Loucy (cell line): Measurements from ENCODE around the gene PSORS1C2.

Experiments
- H2AFZ ChIP-seq: fragments of 200-600 bp; sonication (generic); 2 replicates; pipeline ENCODE4 v1.6.0; 2016; ENCODE audit warnings: antibody characterized with exemption, mild to moderate bottlenecking, low read length, moderate library complexity
- H3F3A ChIP-seq: fragments of 200-600 bp; 2 replicates; pipeline ENCODE4 v1.6.0; 2016; ENCODE audit warnings: antibody characterized with exemption, low read depth, mild to moderate bottlenecking
- H3K27me3 ChIP-seq: fragments of 200-600 bp; sonication (generic); 2 replicates; pipeline ENCODE4 v1.6.1; 2014; ENCODE audit warnings: low read length, mild to moderate bottlenecking; ENCODE audit not compliant: insufficient read depth, poor library complexity, severe bottlenecking
- H3K36me3 ChIP-seq: fragments of 200-600 bp; sonication (generic); 2 replicates; pipeline ENCODE4 v1.6.1; 2016; ENCODE audit warnings: low read length; ENCODE audit not compliant: insufficient read depth
- H3K4me1 ChIP-seq: fragments of 200-600 bp; sonication (generic); 2 replicates; pipeline ENCODE4 v1.5.1; 2014; ENCODE audit warnings: low read length, mild to moderate bottlenecking; ENCODE audit not compliant: insufficient read depth, poor library complexity, severe bottlenecking
- H3K4me2 ChIP-seq: fragments of 200-600 bp; sonication (generic); 2 replicates; pipeline ENCODE4 v1.6.0; 2014; ENCODE audit warnings: antibody characterized with exemption, low read length, low read depth, mild to moderate bottlenecking; ENCODE audit not compliant: poor library complexity, severe bottlenecking
- H3K4me3 ChIP-seq: fragments of 200-600 bp; sonication (generic); 2 replicates; pipeline ENCODE4 v1.5.1; 2014; ENCODE audit warnings: low read length, mild to moderate bottlenecking, mixed read lengths; ENCODE audit not compliant: poor library complexity, severe bottlenecking
- H3K79me2 ChIP-seq: fragments of 200-600 bp; sonication (generic); 2 replicates; pipeline ENCODE4 v1.6.1; 2014; ENCODE audit warnings: low read length; ENCODE audit not compliant: insufficient read depth
- H3K9ac ChIP-seq: fragments of 200-600 bp; sonication (generic); 2 replicates; pipeline ENCODE4 v1.6.0; 2014; ENCODE audit warnings: mild to moderate bottlenecking, low read depth, low read length, moderate library complexity; ENCODE audit not compliant: poor library complexity, severe bottlenecking
- H3K9me2 ChIP-seq: fragments of 200-600 bp; sonication (generic); replicated peaks from 2 replicates; pipeline ENCODE4 v1.6.1; 2016; ENCODE audit warnings: low read depth, low read length, mixed read lengths
- H3K9me3 ChIP-seq: fragments of 200-600 bp; sonication (generic); 2 replicates; pipeline ENCODE4 v1.6.1; 2014; ENCODE audit warnings: mild to moderate bottlenecking, antibody characterized with exemption, low read length, low read depth; ENCODE audit not compliant: insufficient read depth
- H4K20me1 ChIP-seq: fragments of 200-600 bp; sonication (generic); 2 replicates; pipeline ENCODE4 v1.6.0; 2014; ENCODE audit warnings: antibody characterized with exemption, low read length, mild to moderate bottlenecking; ENCODE audit not compliant: insufficient read depth, poor library complexity, severe bottlenecking
- EZH2phosphoT487 ChIP-seq: fragments of 200-600 bp; IDR thresholded peaks from 2 replicates; pipeline ENCODE4 v1.6.1; 2018; ENCODE audit warnings: antibody characterized with exemption, mild to moderate bottlenecking, moderate library complexity, borderline replicate concordance
- TF ChIP-seq, protein P1 (sequence below): fragments of 200-600 bp; sonication (generic); conservative IDR thresholded peaks from 2 replicates; pipeline ENCODE4 v1.5.1; 2014; ENCODE audit warnings: mild to moderate bottlenecking, antibody characterized with exemption, low read length

Gene PSORS1C2

DNA sequence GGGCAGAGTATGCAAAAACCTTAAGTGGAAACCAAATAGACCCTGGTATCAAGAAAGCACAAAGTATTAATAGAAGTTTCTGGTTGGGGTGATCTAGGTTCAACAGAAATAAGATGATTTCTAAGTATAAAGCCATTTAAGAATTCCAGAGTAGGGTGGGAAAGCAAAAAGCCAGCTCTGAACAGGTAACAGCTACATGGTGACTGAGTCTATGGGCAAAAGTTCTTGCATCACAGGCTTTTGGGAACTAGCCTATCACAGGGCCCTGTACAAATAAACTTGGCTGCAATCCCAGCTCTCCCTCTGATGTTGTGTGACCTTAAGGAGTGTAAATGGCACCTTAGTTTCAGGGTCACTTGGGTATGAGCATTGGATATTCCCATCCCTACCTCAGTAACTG, 25.1 kb upstream of the PSORS1C2 start:
- no peak overlapping the region for H2AFZ ChIP-seq
- no peaks in the 10 kb centered on the region for H3K27me3 ChIP-seq
- H3K79me2 ChIP-seq = peaks cover 41% of the 10 kb centered on the region
- no peaks in the 10 kb centered on the region for H3K9me3 ChIP-seq
- H4K20me1 ChIP-seq = peaks cover 7% of the 10 kb centered on the region
- H3K4me1 ChIP-seq = peaks cover 32% of the 10 kb centered on the region
- TF ChIP-seq EZH2phosphoT487 = no peak
- TF ChIP-seq, protein P1, sequence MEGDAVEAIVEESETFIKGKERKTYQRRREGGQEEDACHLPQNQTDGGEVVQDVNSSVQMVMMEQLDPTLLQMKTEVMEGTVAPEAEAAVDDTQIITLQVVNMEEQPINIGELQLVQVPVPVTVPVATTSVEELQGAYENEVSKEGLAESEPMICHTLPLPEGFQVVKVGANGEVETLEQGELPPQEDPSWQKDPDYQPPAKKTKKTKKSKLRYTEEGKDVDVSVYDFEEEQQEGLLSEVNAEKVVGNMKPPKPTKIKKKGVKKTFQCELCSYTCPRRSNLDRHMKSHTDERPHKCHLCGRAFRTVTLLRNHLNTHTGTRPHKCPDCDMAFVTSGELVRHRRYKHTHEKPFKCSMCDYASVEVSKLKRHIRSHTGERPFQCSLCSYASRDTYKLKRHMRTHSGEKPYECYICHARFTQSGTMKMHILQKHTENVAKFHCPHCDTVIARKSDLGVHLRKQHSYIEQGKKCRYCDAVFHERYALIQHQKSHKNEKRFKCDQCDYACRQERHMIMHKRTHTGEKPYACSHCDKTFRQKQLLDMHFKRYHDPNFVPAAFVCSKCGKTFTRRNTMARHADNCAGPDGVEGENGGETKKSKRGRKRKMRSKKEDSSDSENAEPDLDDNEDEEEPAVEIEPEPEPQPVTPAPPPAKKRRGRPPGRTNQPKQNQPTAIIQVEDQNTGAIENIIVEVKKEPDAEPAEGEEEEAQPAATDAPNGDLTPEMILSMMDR = no peak
- no peak overlapping the region for H3K9ac ChIP-seq
- no peak overlapping the region for H3K4me2 ChIP-seq
- no peaks in the 10 kb centered on the region for H3F3A ChIP-seq
- H3K36me3 ChIP-seq = no peaks in the 10 kb centered on the region; the same call in 1 of the 2 replicates
- H3K4me3 ChIP-seq = no peak overlapping the region
- no peaks in the 10 kb centered on the region for H3K9me2 ChIP-seq

DNA sequence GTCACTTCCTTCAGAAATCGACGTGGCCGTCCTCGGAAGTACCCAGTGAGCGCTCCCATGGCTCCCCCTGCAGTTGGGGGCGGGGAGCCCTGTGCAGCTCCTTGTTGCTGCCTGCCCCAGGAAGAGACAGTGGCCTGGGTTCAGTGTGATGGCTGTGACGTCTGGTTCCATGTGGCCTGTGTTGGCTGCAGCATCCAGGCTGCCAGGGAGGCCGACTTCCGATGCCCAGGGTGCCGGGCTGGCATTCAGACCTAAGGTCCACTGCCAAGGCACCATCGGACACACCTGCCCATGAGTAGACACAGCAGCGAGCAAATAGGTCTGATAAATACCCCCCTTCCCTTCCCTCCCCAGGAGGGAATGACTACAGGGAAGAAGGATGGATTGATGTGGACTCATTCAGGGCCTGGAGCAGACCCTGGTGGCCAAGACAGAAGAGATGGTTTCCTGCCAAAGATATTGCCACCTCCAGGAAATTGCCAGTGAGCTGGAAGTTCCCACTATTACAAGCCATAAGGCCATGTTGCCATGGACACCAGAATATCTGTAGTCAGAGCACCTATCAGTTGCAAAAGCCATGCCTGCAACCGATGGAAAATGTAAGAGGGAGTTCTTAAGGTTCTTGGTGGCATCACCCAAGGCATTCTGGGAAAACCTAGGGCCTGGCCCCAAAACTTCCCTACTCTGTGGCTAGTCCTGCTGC, 23.7 kb upstream of the PSORS1C2 start:
- Histone ChIP-seq H4K20me1 (peaks cover 7% of the 10 kb centered on the region), H3K9me3 (no peaks in the 10 kb centered on the region), H3K9me2 (no peaks in the 10 kb centered on the region), H3K9ac (no peak overlapping the region), H3K4me2 (peak overlapping the region; percentile 95), H3K27me3 (no peaks in the 10 kb centered on the region), H3K36me3 (no peaks in the 10 kb centered on the region; the same call in 1 of the 2 replicates), H2AFZ (no peak overlapping the region), H3K4me1 (peaks cover 32% of the 10 kb centered on the region), H3K4me3 (no peak overlapping the region), H3F3A (no peaks in the 10 kb centered on the region), H3K79me2 (peaks cover 45% of the 10 kb centered on the region)
- TF ChIP-seq, protein P1 = no peak
- TF ChIP-seq EZH2phosphoT487 = no peak

DNA sequence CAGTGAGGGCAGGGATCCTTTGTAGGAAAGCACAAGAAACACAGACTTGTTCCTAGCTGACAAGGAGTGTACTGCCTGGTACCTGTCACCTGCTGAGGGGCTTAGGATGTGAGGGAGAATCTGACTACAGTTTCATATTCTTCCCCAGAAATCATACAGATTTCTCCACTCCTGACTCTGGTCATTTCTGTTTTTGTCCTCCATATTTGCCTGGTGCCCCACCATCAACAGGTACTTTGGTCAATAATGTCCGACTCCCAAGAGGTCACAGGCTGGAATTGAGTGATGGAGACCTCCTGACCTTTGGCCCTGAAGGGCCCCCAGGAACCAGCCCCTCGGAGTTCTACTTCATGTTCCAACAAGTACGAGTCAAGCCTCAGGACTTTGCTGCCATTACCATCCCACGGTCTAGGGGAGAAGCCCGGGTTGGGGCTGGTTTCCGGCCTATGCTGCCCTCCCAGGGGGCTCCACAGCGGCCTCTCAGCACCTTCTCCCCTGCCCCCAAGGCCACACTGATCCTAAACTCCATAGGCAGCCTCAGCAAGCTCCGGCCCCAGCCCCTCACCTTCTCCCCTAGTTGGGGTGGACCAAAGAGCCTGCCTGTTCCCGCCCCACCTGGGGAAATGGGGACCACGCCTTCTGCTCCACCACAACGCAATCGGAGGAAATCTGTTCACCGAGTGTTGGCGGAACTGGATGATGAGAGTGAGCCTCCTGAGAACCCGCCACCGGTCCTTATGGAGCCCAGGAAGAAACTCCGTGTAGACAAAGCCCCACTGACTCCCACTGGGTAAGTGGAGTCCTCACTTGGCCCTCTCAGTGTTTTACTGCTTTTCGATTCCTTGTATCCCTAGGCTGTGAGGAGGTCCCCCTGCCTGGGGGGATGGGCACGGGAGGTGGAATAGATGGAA, 22.6 kb upstream of the PSORS1C2 start:
- Histone ChIP-seq H3K4me1 (peaks cover 43% of the 10 kb centered on the region), H3K36me3 (no peaks in the 10 kb centered on the region; the same call in 1 of the 2 replicates), H3K27me3 (no peaks in the 10 kb centered on the region), H3K9ac (peak overlapping the region; percentile 20), H2AFZ (no peak overlapping the region), H3F3A (no peaks in the 10 kb centered on the region), H3K9me2 (no peaks in the 10 kb centered on the region), H3K4me3 (peak overlapping the region; percentile 35), H3K9me3 (no peaks in the 10 kb centered on the region), H4K20me1 (peaks cover 7% of the 10 kb centered on the region), H3K79me2 (peaks cover 56% of the 10 kb centered on the region), H3K4me2 (peak overlapping the region; percentile 95)
- TF ChIP-seq, protein P1 = no peak
- TF ChIP-seq EZH2phosphoT487 = no peak
